ENCODE measurements around the gene SYMPK. TPM values are rescaled to one million over a fixed set of nuclear protein-coding genes. Genes with fewer than 3 reads are reported as not detected.

The SYMPK gene
- total RNA-seq, 2 experiments from 2014 or later, result 63.3 to 65.0 TPM

DNA sequence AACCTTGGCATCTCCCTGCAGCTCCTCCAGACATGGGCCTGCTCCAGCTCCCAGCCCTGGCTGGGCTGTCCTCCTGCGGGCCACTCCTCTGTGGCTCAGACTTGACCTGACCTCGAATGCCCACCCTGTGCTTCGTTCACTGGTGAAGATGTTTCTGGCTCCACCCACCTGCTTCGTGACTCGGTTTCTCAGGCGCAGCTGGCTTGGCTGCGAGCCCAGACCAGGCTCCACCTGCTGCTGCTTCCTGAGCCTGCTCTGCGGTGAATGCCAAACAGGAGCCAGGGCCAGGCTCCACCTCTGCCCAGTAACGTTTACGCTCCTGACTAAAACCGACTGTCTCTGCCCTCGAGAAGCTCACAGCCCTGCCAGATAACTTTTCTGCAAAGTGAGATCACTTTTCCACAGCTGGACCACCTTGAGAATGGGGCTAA lies 38.9 kb downstream of the SYMPK start:
- ATAC-seq (ENCODE audit: poor library complexity), result no peak
- Histone ChIP-seq H3K9me3 (ENCODE audit: control insufficient read depth in 1 of 2, insufficient read depth in 1 of 2, low read length in 2 of 2) (no peaks in the 10 kb centered on the region), H3K36me3 (ENCODE audit: insufficient read depth, low read length) (peaks cover 68% of the 10 kb centered on the region), H3K4me1 (ENCODE audit: insufficient read depth, low read length) (no peaks in the 10 kb centered on the region), H3K4me3 (ENCODE audit: low read length) (no peak overlapping the region), H3K27ac (ENCODE audit: low read depth in 1 of 2, low read length in 2 of 2) (no peak overlapping the region), H3K27me3 (ENCODE audit: control insufficient read depth in 1 of 2, insufficient read depth in 2 of 2, low read length in 2 of 2) (no peaks in the 10 kb centered on the region)
- ChIA-PET CTCF (interaction anchor here (0.6 kb wide), 1 partner anchor 43 kb away, joined by 3 read pairs; no protein-coding TSS in a partner anchor), POLR2A (interaction anchor here (1.3 kb wide), 1 partner anchor 39 kb away, joined by 5 read pairs; no protein-coding TSS in a partner anchor)
- Mint-ChIP-seq H3K4me1 (ENCODE audit: low read depth) (no peaks in the 10 kb centered on the region), H3K36me3 (ENCODE audit: low read depth) (peaks cover 51% of the 10 kb centered on the region), H3K9me3 (no peaks in the 10 kb centered on the region), H3K4me3 (no peak overlapping the region), H3K27ac (no peak overlapping the region), H3K27me3 (no peaks in the 10 kb centered on the region)
- intact Hi-C loops (cut with DNase I, micrococcal nuclease), result no loop called here
- TF ChIP-seq, protein P1, sequence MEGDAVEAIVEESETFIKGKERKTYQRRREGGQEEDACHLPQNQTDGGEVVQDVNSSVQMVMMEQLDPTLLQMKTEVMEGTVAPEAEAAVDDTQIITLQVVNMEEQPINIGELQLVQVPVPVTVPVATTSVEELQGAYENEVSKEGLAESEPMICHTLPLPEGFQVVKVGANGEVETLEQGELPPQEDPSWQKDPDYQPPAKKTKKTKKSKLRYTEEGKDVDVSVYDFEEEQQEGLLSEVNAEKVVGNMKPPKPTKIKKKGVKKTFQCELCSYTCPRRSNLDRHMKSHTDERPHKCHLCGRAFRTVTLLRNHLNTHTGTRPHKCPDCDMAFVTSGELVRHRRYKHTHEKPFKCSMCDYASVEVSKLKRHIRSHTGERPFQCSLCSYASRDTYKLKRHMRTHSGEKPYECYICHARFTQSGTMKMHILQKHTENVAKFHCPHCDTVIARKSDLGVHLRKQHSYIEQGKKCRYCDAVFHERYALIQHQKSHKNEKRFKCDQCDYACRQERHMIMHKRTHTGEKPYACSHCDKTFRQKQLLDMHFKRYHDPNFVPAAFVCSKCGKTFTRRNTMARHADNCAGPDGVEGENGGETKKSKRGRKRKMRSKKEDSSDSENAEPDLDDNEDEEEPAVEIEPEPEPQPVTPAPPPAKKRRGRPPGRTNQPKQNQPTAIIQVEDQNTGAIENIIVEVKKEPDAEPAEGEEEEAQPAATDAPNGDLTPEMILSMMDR (IDR thresholded peaks at IDR 0.05), result no peak
- no peak for DNase-seq

DNA sequence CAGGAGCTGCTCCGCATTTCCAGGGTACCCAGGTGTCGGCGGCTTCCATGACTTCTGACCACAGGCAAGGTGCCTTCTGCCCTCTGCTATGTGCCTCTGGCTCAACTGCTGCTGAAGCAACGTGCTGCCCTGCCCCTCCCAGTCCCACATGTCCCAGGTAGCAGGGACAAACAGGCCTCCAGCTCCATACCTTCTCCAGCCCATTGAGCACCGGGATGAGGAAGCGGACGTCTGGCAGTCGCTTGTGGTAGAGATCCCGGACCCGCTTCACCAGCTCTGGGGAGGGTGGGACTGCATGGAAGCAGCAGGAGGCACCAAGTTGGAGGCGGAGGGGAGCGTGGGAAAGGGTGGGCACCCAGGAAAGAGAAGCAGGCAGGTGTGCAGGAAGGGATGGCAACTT lies 39.8 kb downstream of the SYMPK start:
- H3K27me3 ChIP-seq (ENCODE audit: control insufficient read depth in 1 of 2, insufficient read depth in 2 of 2, low read length in 2 of 2), result no peaks in the 10 kb centered on the region
- H3K4me1 ChIP-seq (ENCODE audit: insufficient read depth, low read length), result no peaks in the 10 kb centered on the region
- TF ChIP-seq, protein P1 (IDR thresholded peaks at IDR 0.05), result no peak
- Mint-ChIP-seq H3K27me3 (no peaks in the 10 kb centered on the region), H3K36me3 (ENCODE audit: low read depth) (peaks cover 42% of the 10 kb centered on the region), H3K4me3 (no peak overlapping the region), H3K4me1 (ENCODE audit: low read depth) (no peaks in the 10 kb centered on the region), H3K9me3 (no peaks in the 10 kb centered on the region), H3K27ac (no peak overlapping the region)
- ATAC-seq (ENCODE audit: poor library complexity), result no peak
- no peak overlapping the region for H3K4me3 ChIP-seq (ENCODE audit: low read length)
- ChIA-PET POLR2A (interaction anchor here (0.9 kb wide), 1 partner anchor 40 kb away, joined by 3 read pairs; no protein-coding TSS in a partner anchor), CTCF (interaction anchor here (0.6 kb wide), 1 partner anchor 109 kb away, joined by 3 read pairs; no protein-coding TSS in a partner anchor)
- DNase-seq, result no peak
- intact Hi-C loops (cut with DNase I, micrococcal nuclease), result no loop called here
- H3K9me3 ChIP-seq (ENCODE audit: control insufficient read depth in 1 of 2, insufficient read depth in 1 of 2, low read length in 2 of 2), result no peaks in the 10 kb centered on the region
- H3K36me3 ChIP-seq (ENCODE audit: insufficient read depth, low read length), result peaks cover 59% of the 10 kb centered on the region
- H3K27ac ChIP-seq (ENCODE audit: low read depth in 1 of 2, low read length in 2 of 2), result no peak overlapping the region

GRCh38 chr19:45822716-45823115 lies 40.2 kb downstream of the SYMPK start:
- Histone ChIP-seq H3K27ac (ENCODE audit: low read depth in 1 of 2, low read length in 2 of 2) (no peak overlapping the region), H3K9me3 (ENCODE audit: control insufficient read depth in 1 of 2, insufficient read depth in 1 of 2, low read length in 2 of 2) (no peaks in the 10 kb centered on the region), H3K27me3 (ENCODE audit: control insufficient read depth in 1 of 2, insufficient read depth in 2 of 2, low read length in 2 of 2) (no peaks in the 10 kb centered on the region), H3K4me3 (ENCODE audit: low read length) (no peak overlapping the region), H3K36me3 (ENCODE audit: insufficient read depth, low read length) (peaks cover 57% of the 10 kb centered on the region), H3K4me1 (ENCODE audit: insufficient read depth, low read length) (no peaks in the 10 kb centered on the region)
- ATAC-seq (ENCODE audit: poor library complexity) (no peak), DNase-seq (no peak)
- H3K9me3 Mint-ChIP-seq, result no peaks in the 10 kb centered on the region
- no peak overlapping the region for H3K4me3 Mint-ChIP-seq
- TF ChIP-seq, protein P1 (IDR thresholded peaks at IDR 0.05), result no peak
- ChIA-PET CTCF (interaction anchor here (0.6 kb wide), 1 partner anchor 109 kb away, joined by 3 read pairs; no protein-coding TSS in a partner anchor), POLR2A (interaction anchor here (0.9 kb wide), 1 partner anchor 41 kb away, joined by 3 read pairs; no protein-coding TSS in a partner anchor)
- no peaks in the 10 kb centered on the region for H3K4me1 Mint-ChIP-seq (ENCODE audit: low read depth)
- intact Hi-C loops (cut with DNase I, micrococcal nuclease), result no loop called here
- H3K27me3 Mint-ChIP-seq, result no peaks in the 10 kb centered on the region
- no peak overlapping the region for H3K27ac Mint-ChIP-seq
- peaks cover 37% of the 10 kb centered on the region for H3K36me3 Mint-ChIP-seq (ENCODE audit: low read depth)
